Ovary (tissue), 9 donors: ENCODE results near the gene WASF2. TPM values are rescaled to one million over a fixed set of nuclear protein-coding genes. Genes with fewer than 3 reads are reported as not detected.

ENCODE experiments used
- DNase-seq, 5 donors: peaks; one replicate each; pipeline ENCODE4 v3.0.0-alpha.2; 2019 to 2020
- H3K27ac ChIP-seq, 2 donors: fragments of 200-600 bp; one replicate each; pipeline versions ENCODE4 v1.5.1 to v1.8.0; 2019 to 2022
- H3K27me3 ChIP-seq: fragments of 200-600 bp; one replicate; pipeline ENCODE4 v1.8.0; 2022
- H3K36me3 ChIP-seq: fragments of 200-600 bp; sonication (generic); one replicate; pipeline ENCODE4 v1.5.1; 2019
- H3K4me1 ChIP-seq: one replicate; pipeline ENCODE4 v1.8.1; 2013; ENCODE audit warnings: mild to moderate bottlenecking, moderate library complexity; ENCODE audit not compliant: insufficient read depth
- H3K4me3 ChIP-seq: fragments of 200-600 bp; sonication (generic); one replicate; pipeline ENCODE4 v1.5.1; 2017
- H3K9me3 ChIP-seq, 2 donors: fragments of 200-600 bp in 1 of 2; sonication (generic) in 1 of 2; one replicate each; pipeline versions ENCODE4 v1.5.1 to v1.8.1; 2013 to 2019; ENCODE audit warnings: mild to moderate bottlenecking in 1 of 2, moderate library complexity in 1 of 2
- CTCF ChIP-seq, 3 donors: fragments of 450-650 bp in 2 of 3; fragments of 200-600 bp in 1 of 3; IDR thresholded peaks; one replicate each; pipeline versions ENCODE4 v1.5.1 to v1.8.0; 2016 to 2022; ENCODE audit warnings: antibody characterized with exemption in 3 of 3, mild to moderate bottlenecking in 1 of 3
- EP300 ChIP-seq: sonication (generic); formaldehyde crosslinking; IDR thresholded peaks from one replicate; pipeline ENCODE4 v1.6.1; 2017; ENCODE audit warnings: antibody characterized with exemption
- POLR2A ChIP-seq: fragments of 450-650 bp; IDR thresholded peaks from one replicate; pipeline ENCODE4 v1.6.1; 2017; ENCODE audit warnings: antibody characterized with exemption, mild to moderate bottlenecking, moderate library complexity
- WGBS, 3 donors: extraction: QIAGEN DNeasy Blood & Tissue Kit in 1 of 3; methylation state at CpG; one replicate each; pipeline versions ENCODE4 v1.1.5 to v1.1.7; 2013 to 2017; 5-methylcytosine and 5-hydroxymethylcytosine counted together
- intact Hi-C, 4 donors: fragments of 100-400 bp; cut with DNase I; formaldehyde crosslinking; loops; one replicate each; pipeline versions ENCODE4 v1.11.0 to v1.15.1; 2022 to 2023
- polyA plus RNA-seq, 2 donors: library from polyadenylated mRNA; stranded (reverse); fragments of 200-250 nt in 1 of 2; fragments of 350-450 nt in 1 of 2; fragmentation: Illumina TruSeq in 1 of 2; extraction: RNeasy Lipid Tissue Mini Kit (QIAGEN cat#74804) in 1 of 2; gene quantifications; one replicate each; pipeline ENCODE4 v1.2.3, GENCODE V29; 2013 to 2014
- total RNA-seq, 7 donors: library from RNA; depleted of rRNA in 2 of 7; stranded (reverse); fragments of >200 nt in 2 of 7; fragmentation: NEBNext Ultra II Directional in 3 of 7; extraction: Animal tissue kit (Norgen Biotek cat#: 25700) in 3 of 7; gene quantifications; one replicate each; pipeline versions ENCODE4 v1.1.0 to v1.2.4, GENCODE V29; 2016 to 2023
- donor health status: DM: no; HTN: no; CAD: no; lungs with moderate emphysema.
- donor health status: DM: no; HTN: no; CAD: no.
- donor health status: Bipolar disorder and iron deficiency.
- donor health status: DM: yes; HTN: yes; CAD: no.
- donor health status: DM: no; HTN: no; CAD: no.
- donor health status: DM: yes; HTN: yes; CAD: no.

The WASF2 gene
- total and polyA plus RNA-seq, 9 donors, result 28.0 to 233 (median 153) TPM

DNA sequence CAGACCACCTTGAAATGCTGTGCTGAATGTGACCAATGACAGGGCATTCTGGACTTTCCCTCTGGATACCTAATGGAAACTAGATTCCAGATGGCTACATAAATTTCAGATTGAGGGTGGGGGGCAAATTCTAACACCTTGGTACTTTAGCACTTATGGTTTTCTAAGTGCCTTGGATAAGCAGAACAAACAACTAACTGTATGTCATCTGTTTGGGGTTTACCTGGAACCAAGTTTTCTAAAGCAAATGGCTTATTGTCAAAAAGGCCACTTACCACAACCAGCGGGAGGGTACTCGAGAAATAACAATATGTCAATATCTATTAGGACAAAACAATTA lies 58.4 kb downstream of the WASF2 start:
- no peak for DNase-seq
- no peak for TF ChIP-seq POLR2A
- no peak for TF ChIP-seq EP300
- no peak for TF ChIP-seq CTCF (IDR thresholded peaks at IDR 0.05)

GRCh38 chr1:27430903-27431600 lies 58.9 kb downstream of the WASF2 start:
- no peak for TF ChIP-seq CTCF (IDR thresholded peaks at IDR 0.05)
- TF ChIP-seq POLR2A, result no peak
- TF ChIP-seq EP300, result no peak
- Histone ChIP-seq H3K36me3 (no peaks in the 10 kb centered on the region), H3K9me3 (no peaks in the 10 kb centered on the region), H3K4me1 (peaks cover 24% of the 10 kb centered on the region), H3K27ac (peak overlapping the region in 1 of 2 donors; percentile 14), H3K27me3 (no peaks in the 10 kb centered on the region), H3K4me3 (no peak overlapping the region)
- no peak for DNase-seq
- WGBS, 3 donors, result 2 to 3% (median 2%) methylated on average over 1 of the region's 1 CpG
- intact Hi-C loops, result loop anchor here in 3 of 4 donors (10.0 kb wide), 1 partner anchor 54 kb away; no protein-coding TSS in a partner anchor

More for the DNA sequence above, 58.4 kb downstream of the WASF2 start:
- Histone ChIP-seq H3K9me3 (no peaks in the 10 kb centered on the region), H3K4me1 (peaks cover 26% of the 10 kb centered on the region), H3K36me3 (no peaks in the 10 kb centered on the region), H3K27me3 (no peaks in the 10 kb centered on the region), H3K27ac (no peak overlapping the region), H3K4me3 (no peak overlapping the region)
- WGBS, 3 donors, result 89 to 92% (median 91%) methylated on average over 2 of the region's 2 CpGs
- intact Hi-C loops, result loop anchor here in 3 of 4 donors (10.0 kb wide), 1 partner anchor 53 kb away; no protein-coding TSS in a partner anchor

- H3K27me3 ChIP-seq, result no peaks in the 10 kb centered on the region
- H3K4me1 ChIP-seq, result peaks cover 15% of the 10 kb centered on the region
- no peak overlapping the region for H3K27ac ChIP-seq
- TF ChIP-seq POLR2A, result no peak
- TF ChIP-seq EP300, result no peak
- TF ChIP-seq CTCF (IDR thresholded peaks at IDR 0.05), result no peak
- no peak for DNase-seq
- no peak overlapping the region for H3K4me3 ChIP-seq
- 26 to 41% (median 26%) methylated on average over 2 of the region's 2 CpGs for WGBS, 3 donors
- intact Hi-C loops, result no loop called here
- H3K9me3 ChIP-seq, result no peaks in the 10 kb centered on the region
- no peaks in the 10 kb centered on the region for H3K36me3 ChIP-seq
Measured at GRCh38 chr1:27429029-27429425, 60.9 kb downstream of the WASF2 start.

DNA sequence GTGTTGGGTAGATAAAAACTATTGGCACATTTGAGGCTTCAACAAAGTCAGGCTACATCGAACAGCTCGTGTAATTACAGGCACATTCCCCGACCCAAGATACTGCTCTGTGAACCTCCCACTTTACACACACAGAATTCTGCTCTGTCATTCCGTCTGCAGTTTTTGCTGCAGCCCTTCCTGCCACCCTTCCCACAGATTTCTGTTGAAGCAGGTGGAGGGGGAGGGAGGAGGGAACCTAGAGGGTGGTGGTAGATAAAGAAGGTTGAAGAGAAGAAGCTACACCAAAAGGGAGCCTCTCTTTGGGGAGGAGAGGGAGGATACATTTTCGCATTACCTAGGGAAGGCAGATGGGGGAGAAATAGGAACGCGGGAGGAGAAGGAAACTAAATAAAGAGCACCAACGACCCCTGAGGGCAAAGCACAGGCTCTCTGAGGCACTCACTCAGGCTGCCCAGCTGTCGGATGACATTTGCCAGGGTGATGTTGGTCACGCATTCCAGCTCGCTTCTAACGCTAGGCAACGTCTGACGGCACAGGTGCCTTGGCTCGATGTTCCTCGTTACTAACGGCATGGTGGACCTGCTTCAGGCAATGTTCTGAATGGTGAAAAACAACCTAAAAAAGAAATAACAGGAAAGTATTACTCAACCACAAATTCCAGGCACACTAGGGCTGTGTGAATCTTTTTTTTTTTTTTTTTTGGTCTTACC lies 61.5 kb downstream of the WASF2 start:
- no peak for DNase-seq
- no peak overlapping the region for H3K27ac ChIP-seq
- intact Hi-C loops, result no loop called here
- H3K9me3 ChIP-seq, result no peaks in the 10 kb centered on the region
- H3K4me3 ChIP-seq, result no peak overlapping the region
- H3K27me3 ChIP-seq, result no peaks in the 10 kb centered on the region
- 13 to 16% (median 14%) methylated on average over 17 of the region's 17 CpGs for WGBS, 3 donors
- TF ChIP-seq CTCF (IDR thresholded peaks at IDR 0.05) (no peak), POLR2A (no peak), EP300 (no peak)
- H3K4me1 ChIP-seq, result peaks cover 13% of the 10 kb centered on the region
- H3K36me3 ChIP-seq, result no peaks in the 10 kb centered on the region
